GM11168 (cell line): Measurements from ENCODE around the gene CDH18.

Experiments used
- in situ Hi-C: fragments of 300-500 bp; cut with MboI; formaldehyde crosslinking; loops from one replicate; pipeline ENCODE4 v1.12.0; 2022; ENCODE audit warnings: low sequenced_read_pairs; ENCODE audit not compliant: unreplicated experiment

Gene CDH18

DNA sequence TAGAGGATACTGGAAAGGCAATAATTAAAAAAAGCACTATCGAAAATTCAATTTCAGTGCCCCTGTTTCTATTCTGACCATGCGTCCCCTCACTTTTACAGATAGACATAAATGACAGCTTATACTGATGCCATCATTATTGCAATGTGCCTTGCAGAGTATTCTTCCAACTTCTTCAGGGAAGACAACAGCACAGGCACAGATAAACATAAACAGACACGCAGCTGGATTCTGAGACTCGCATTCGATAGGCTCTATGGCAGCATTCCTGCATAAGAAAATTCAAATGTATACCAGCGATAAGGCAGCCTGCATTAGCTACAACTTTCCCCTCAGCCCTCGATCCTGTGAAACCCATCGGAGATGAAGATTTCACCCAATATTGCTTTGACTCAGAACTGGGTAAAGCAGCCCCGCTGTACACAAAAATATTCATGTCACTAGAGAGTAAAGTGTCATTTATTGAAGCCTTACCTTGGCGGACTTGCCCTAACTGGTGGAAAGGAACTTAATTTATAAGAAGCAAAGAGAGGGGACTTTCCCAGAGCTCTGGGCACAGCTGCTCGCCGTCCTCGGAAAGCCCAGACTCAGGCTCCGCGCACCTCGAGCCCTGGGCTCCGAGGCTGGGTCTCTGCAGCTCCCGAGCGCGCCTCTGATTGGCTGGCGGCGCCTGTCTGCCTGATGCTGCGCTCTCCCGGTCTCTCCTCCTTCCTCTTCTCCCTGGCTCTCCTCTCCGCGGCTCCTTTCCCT lies at the start of gene CDH18:
Gene CDH18 (minus strand): TSS at position 589 of the 750 bp plus-strand sequence. CDS start 149,214 bp downstream, outside the sequence.
- in situ Hi-C loops, result no loop called here

GRCh38 chr5:20034717-20035116 lies 46.7 kb upstream of the CDH18 start:
- in situ Hi-C loops, result no loop called here

DNA sequence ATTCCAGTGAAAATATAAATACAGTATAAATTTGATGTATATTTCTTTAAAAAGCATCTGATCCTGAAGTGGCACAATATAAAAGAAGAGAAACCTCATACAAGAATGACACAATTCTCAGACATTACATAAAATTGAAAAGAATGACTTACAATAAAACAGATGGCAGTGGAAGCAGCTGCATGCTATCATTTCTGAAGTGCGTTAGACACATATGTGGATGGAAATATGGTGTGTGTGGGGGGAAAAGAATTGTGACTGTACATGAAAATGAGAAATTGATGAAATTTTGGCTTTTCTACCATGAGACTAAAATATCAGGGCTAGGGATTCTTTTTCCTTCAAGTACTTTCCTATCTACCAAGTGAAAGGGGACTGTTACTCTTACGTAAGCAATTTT lies 45.9 kb upstream of the CDH18 start:
- in situ Hi-C loops, result no loop called here

DNA sequence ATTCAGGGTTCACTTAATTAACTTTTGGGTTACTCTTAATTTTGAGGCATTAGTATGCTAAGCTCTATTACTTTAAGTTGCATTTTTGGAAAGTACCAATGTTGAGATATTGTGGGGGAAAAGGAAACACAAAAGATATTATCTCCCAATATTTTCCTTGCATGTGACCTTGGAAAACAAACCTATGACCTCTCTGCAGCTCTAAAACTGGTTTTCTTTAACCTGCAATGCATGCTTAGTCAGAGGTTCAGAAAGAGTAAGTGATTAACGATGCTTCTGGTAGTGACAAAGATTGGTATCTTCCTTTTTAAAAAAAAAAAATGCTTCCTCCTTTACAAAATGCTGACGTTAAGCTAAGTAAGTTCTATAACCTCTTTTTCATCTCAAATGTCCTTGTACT lies 44.9 kb upstream of the CDH18 start:
- in situ Hi-C loops, result no loop called here

- in situ Hi-C loops, result no loop called here
Measured at GRCh38 chr5:20030125-20030524, 42.1 kb upstream of the CDH18 start.

GRCh38 chr5:20029266-20029665 lies 41.3 kb upstream of the CDH18 start:
- in situ Hi-C loops, result no loop called here

DNA sequence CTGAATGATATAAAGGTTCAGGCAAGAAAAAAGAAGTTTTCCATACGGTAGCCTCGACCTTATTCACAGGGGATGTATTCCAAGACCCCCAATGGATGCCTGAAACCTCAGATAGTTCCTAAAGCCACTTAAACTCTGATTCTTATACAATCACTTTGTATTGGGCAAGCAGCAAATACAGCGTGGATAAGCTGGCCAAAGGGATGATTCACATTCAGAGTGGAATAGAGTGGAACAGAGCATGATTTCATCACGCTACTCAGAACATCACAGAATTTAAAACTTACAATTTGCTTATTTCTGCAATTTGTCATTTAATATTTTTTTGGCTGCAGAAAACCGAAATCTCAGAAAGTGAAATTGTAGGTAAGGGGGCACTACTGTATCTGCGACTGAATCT lies 40.5 kb upstream of the CDH18 start:
- in situ Hi-C loops, result no loop called here

GRCh38 chr5:20023686-20024180 lies 35.7 kb upstream of the CDH18 start:
- in situ Hi-C loops, result no loop called here

DNA sequence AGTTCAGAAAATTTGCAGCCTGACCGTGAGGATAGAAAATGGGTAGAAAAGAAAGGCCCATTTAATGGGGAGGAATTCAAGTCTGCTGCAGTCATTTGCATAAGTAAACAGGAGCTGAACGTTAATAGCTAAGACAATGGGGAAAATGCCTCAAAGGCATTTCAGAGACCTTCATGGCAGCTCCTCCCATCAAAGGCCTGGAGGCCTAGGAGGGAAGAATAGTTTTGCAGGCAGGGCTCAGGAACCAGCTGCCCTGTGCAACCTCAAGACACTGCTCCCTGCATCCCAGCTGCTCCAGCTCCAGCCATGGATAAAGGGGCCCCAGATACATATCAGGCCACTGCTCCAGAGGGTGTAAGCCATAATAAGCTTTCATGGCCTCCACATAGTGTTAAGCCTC lies 32.2 kb upstream of the CDH18 start:
- in situ Hi-C loops, result no loop called here

DNA sequence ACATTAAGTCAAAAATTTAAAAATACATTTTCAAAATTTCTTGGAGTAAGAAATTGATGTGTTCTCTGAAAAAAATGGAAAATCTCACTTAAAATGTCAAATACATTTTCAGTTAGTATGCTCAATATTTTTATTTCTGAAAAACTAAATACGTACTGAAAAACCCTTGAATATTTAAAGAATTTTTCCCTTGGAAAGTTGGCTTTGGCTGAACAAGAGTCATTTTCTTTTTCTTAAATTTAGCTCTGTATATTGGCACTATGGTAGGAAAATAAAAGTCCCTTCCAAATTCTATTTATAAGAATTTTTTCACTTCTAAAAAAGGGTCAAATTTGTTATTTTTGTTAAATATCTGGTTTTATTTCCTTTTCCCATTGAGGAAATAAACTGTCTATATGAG lies 29.0 kb upstream of the CDH18 start:
- in situ Hi-C loops, result no loop called here

DNA sequence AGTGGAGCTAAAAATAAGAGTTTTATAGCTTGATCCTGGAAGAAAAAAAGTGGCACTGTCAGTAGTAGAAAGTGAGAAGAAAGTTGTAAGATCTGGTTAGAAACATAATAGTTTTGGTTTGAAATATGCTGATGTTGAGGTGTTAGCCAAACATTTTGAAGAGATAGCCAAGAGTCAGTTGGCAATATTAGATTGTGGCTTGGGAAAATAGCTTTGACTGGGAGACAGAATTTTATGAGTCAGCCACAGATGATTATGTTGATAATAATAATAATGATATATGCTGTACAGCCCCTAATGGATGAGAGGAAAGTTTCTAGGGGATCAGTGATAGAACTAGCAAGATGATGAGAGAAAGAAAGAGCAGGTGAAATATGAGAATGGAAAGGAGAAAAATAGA lies 12.4 kb upstream of the CDH18 start:
- in situ Hi-C loops, result no loop called here

- in situ Hi-C loops, result no loop called here
Measured at GRCh38 chr5:19988457-19988856, 457 bp upstream of the CDH18 start.

DNA sequence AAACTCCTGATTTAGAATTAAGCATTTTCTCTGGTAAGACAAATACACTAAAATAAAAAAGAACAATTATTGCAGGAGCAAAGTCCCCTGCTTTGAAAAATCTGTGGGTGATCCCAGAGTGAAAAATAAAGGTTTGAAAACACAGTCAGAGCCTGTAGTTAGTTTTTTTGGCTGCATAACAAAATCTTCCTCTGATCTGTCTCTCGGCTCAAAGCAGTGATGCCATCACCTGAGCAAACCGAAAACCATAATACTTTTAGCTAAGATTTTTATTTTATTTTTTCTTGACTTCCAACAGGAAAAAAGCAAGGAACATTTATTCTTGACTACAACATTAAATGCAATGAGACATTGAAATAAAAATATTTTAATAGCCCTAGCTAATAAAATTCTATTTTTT lies 1.2 kb downstream of the CDH18 start:
- in situ Hi-C loops, result no loop called here

- in situ Hi-C loops, result no loop called here
Measured at GRCh38 chr5:19986031-19986619, 1.9 kb downstream of the CDH18 start.

GRCh38 chr5:19978476-19978875 lies 9.5 kb downstream of the CDH18 start:
- in situ Hi-C loops, result no loop called here

GRCh38 chr5:19977099-19977498 lies 10.9 kb downstream of the CDH18 start:
- in situ Hi-C loops, result no loop called here

- in situ Hi-C loops, result no loop called here
Measured at GRCh38 chr5:19975795-19976194, 12.2 kb downstream of the CDH18 start.

DNA sequence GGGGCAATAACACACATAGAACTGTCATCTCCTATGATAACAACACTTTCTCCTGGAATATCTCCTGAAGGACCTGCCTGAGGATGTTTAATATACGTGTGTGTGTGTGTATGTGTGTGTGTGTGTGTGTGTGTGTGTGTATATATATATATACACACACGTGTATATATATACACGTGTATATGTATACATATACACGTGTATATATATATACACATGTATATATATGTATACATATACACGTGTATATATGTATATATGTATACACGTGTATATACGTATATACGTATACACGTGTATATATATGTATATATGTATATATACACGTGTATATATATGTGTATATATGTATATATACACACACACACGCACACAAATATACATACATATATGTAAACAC lies 27.5 kb downstream of the CDH18 start:
- in situ Hi-C loops, result no loop called here

GRCh38 chr5:19959830-19960384 lies 28.1 kb downstream of the CDH18 start:
- in situ Hi-C loops, result no loop called here

GRCh38 chr5:19950897-19951296 lies 37.1 kb downstream of the CDH18 start:
- in situ Hi-C loops, result no loop called here

DNA sequence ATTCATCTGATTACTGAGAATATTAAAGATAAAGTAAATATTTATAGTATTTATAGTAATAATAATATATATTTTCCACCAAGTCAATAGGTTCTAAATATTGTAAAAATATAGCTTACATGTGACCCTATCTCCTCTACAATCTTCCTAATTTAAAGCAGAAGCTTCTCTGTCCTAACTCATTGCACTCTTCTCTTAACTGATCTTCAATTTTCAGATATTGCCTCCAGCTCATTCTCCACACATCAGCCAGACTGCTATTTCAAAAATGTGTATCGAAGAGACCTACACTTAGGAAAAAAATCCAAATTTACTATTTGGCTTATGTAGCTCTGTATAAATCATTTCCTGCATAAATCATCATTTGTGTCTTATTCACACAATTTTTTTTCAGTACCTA lies 47.8 kb downstream of the CDH18 start:
- in situ Hi-C loops, result no loop called here

DNA sequence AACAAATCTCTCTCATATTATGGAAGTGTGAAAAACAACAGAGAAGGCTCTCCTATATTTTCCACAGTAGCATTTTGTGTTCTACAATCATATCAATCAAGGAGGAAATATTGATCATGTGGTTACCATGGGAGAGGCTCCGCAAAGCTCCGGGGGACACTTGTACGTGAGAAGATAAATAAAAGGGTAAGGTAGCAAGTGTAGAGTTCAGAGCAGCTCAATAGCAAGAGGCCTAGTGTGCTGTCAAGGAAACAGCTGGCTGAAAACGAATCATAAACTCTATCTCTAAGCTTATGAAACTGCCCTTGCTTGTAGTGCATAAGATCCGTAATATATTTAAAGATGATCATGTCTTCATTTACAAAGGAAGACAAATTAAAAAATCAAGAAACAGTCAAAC lies 57.5 kb downstream of the CDH18 start:
- in situ Hi-C loops, result no loop called here
